Articular chondrocyte of knee joint (primary cell): ENCODE data around the gene NRSN1. TPM values are rescaled to one million over a fixed set of nuclear protein-coding genes. Genes with fewer than 3 reads are reported as not detected.

Experiments
- small RNA-seq: library from RNA; depleted of rRNA; stranded (forward); fragments of <200 nt; gene quantifications from one replicate; pipeline ENCODE3, GENCODE V24; 2012
- total RNA-seq: library from RNA; depleted of rRNA; stranded (reverse); fragments of >200 nt; gene quantifications from 2 replicates; pipeline ENCODE4 v1.2.3, GENCODE V29; 2012

NRSN1 gene, protein sequence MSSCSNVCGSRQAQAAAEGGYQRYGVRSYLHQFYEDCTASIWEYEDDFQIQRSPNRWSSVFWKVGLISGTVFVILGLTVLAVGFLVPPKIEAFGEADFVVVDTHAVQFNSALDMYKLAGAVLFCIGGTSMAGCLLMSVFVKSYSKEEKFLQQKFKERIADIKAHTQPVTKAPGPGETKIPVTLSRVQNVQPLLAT
- not detected in 2 replicates for total RNA-seq

GRCh38 chr6:24125980-24126379 lies at the start of gene NRSN1:
Gene NRSN1 (plus strand): TSS chr6:24126215. CDS start chr6:24134328, 8,113 bp downstream.

Small RNA genes lying within 50 kb of the gene (small RNA-seq; reads per million reads assigned to genes)
- gene RF00218: not detected

Other genes starting within 250 kb of the NRSN1 start
- not detected in 2 replicates for gene DCDC2, start 231.8 kb downstream of the NRSN1 start, total RNA-seq